DOHH2 (cell line): ENCODE results near the gene PBRM1.

ENCODE experiments used
- H3F3A ChIP-seq: fragments of 200-600 bp; sonication (generic), shearing (Covaris generic); 2 replicates; pipeline ENCODE4 v1.6.0; 2016; ENCODE audit warnings: antibody characterized with exemption, mild to moderate bottlenecking; ENCODE audit not compliant: control insufficient read depth, insufficient read depth
- H3K27ac ChIP-seq: fragments of 200-600 bp; sonication (generic); 2 replicates; pipeline ENCODE4 v1.5.1; 2014; ENCODE audit warnings: low read depth, mild to moderate bottlenecking, low read length, moderate library complexity
- H3K27me3 ChIP-seq: fragments of 200-600 bp; sonication (generic); 2 replicates; pipeline ENCODE4 v1.6.1; 2014; ENCODE audit warnings: mild to moderate bottlenecking, low read length, mixed read lengths; ENCODE audit not compliant: control insufficient read depth
- H3K36me3 ChIP-seq: fragments of 200-600 bp; sonication (generic); 2 replicates; pipeline ENCODE4 v1.6.1; 2014; ENCODE audit warnings: mild to moderate bottlenecking, low read length, moderate library complexity, mixed read lengths; ENCODE audit not compliant: control insufficient read depth
- H3K4me1 ChIP-seq: fragments of 200-600 bp; sonication (generic); 2 replicates; pipeline ENCODE4 v1.6.1; 2014; ENCODE audit warnings: mild to moderate bottlenecking, low read length, mixed read lengths; ENCODE audit not compliant: control insufficient read depth
- H3K4me2 ChIP-seq: fragments of 200-600 bp; sonication (generic); 2 replicates; pipeline ENCODE4 v1.6.0; 2014; ENCODE audit warnings: mild to moderate bottlenecking, low read length, moderate library complexity
- H3K4me3 ChIP-seq: fragments of 200-600 bp; sonication (generic); 2 replicates; pipeline ENCODE4 v1.5.1; 2014; ENCODE audit warnings: mild to moderate bottlenecking, low read length, mixed read lengths
- H3K79me2 ChIP-seq: fragments of 200-600 bp; sonication (generic); 2 replicates; pipeline ENCODE4 v1.6.1; 2014; ENCODE audit warnings: mild to moderate bottlenecking, low read length, mixed read lengths; ENCODE audit not compliant: control insufficient read depth
- H3K9me2 ChIP-seq: fragments of 200-600 bp; sonication (generic); replicated peaks from 2 replicates; pipeline ENCODE4 v1.6.1; 2014; ENCODE audit warnings: mild to moderate bottlenecking, low read length, mixed read lengths; ENCODE audit not compliant: control insufficient read depth
- H3K9me3 ChIP-seq: fragments of 200-600 bp; sonication (generic); 2 replicates; pipeline ENCODE4 v1.6.1; 2014; ENCODE audit warnings: antibody characterized with exemption, low read length, mixed read lengths; ENCODE audit not compliant: control insufficient read depth, insufficient read depth
- H4K20me1 ChIP-seq: fragments of 200-600 bp; sonication (generic); 2 replicates; pipeline ENCODE4 v1.6.0; 2014; ENCODE audit warnings: low read depth, mild to moderate bottlenecking, antibody characterized with exemption, low read length, moderate library complexity; ENCODE audit not compliant: control insufficient read depth, insufficient read depth
- EZH2phosphoT487 ChIP-seq: fragments of 200-600 bp; sonication (generic); IDR thresholded peaks from 2 replicates; pipeline ENCODE4 v1.6.1; 2017; ENCODE audit warnings: borderline replicate concordance, mild to moderate bottlenecking, antibody characterized with exemption, low read length, moderate library complexity, mixed read lengths
- TF ChIP-seq, protein P1 (sequence below): fragments of 200-600 bp; sonication (generic); IDR thresholded peaks from one replicate; pipeline ENCODE4 v1.5.1; 2014; ENCODE audit warnings: antibody characterized with exemption, mild to moderate bottlenecking, low read depth, low read length; ENCODE audit not compliant: poor library complexity, severe bottlenecking

PBRM1 gene

DNA sequence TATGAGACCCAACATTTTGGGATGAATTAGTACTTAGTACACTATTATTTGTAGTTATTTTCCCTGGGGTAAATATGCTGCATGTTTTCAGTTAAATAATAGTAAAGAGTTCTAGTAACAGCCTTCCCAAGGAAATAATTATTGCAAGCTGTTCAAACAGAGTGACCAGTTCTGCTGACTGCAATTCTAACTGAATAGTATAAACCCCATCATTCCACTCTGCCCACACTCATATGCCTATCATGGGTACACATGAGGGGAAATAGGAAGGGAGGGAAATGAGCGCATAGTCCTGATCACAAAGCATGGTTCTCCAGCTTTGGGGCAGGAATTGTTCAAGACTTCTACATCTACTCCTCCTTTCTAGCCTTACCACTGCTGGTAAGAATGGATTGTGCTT lies 130.7 kb downstream of the PBRM1 start:
- no peaks in the 10 kb centered on the region for H3K79me2 ChIP-seq
- no peak overlapping the region for H3K27ac ChIP-seq
- no peak for TF ChIP-seq EZH2phosphoT487
- TF ChIP-seq, protein P1, sequence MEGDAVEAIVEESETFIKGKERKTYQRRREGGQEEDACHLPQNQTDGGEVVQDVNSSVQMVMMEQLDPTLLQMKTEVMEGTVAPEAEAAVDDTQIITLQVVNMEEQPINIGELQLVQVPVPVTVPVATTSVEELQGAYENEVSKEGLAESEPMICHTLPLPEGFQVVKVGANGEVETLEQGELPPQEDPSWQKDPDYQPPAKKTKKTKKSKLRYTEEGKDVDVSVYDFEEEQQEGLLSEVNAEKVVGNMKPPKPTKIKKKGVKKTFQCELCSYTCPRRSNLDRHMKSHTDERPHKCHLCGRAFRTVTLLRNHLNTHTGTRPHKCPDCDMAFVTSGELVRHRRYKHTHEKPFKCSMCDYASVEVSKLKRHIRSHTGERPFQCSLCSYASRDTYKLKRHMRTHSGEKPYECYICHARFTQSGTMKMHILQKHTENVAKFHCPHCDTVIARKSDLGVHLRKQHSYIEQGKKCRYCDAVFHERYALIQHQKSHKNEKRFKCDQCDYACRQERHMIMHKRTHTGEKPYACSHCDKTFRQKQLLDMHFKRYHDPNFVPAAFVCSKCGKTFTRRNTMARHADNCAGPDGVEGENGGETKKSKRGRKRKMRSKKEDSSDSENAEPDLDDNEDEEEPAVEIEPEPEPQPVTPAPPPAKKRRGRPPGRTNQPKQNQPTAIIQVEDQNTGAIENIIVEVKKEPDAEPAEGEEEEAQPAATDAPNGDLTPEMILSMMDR = no peak
- no peak overlapping the region for H3K4me2 ChIP-seq
- H3K4me3 ChIP-seq = no peak overlapping the region
- H3K27me3 ChIP-seq = no peaks in the 10 kb centered on the region
- H3K9me2 ChIP-seq = no peaks in the 10 kb centered on the region
- H3K36me3 ChIP-seq = peaks cover 83% of the 10 kb centered on the region
- H3K4me1 ChIP-seq = no peaks in the 10 kb centered on the region
- 0 out of 2 replicates have a peak, but pooled peaks cover 3% of the 10 kb centered on the region for H4K20me1 ChIP-seq
- no peaks in the 10 kb centered on the region for H3K9me3 ChIP-seq
- peaks cover 3% of the 10 kb centered on the region; the same call in 1 of the 2 replicates for H3F3A ChIP-seq

DNA sequence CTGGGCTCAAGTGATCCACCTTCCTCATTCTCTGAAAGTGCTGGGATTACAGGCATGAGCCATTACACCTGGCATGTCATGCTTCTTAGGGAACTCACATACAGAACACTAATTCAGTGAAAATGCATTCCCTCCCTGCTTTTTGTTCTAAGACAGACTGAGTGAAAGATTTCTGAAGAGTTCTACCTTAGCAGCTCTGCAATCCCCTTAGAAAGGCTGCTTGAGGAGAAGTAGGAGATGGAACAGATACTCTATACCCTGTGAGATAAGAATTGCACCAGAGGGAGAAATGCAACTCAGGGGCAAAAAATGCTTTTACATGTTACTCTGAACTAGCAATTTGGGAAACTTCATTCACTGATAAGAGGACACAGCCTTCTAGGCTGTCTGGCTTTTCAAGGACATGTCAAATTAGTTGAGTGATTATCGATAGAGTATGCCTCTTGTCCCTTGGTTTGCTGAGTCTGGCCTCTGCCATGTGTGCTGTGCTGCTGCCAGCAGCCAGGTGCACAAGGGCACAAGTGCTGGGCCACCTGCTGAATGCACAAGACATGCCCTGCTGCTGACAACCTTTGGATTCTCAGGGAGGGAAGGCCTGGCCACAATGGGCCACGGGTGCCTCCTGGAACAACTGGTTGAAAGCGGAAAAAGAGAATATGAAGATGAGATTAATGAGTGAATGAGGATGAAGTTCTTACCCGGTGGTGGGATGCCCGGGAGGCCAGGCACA lies 131.5 kb downstream of the PBRM1 start:
- no peaks in the 10 kb centered on the region for H3K9me3 ChIP-seq
- no peaks in the 10 kb centered on the region for H3K4me1 ChIP-seq
- H3K4me2 ChIP-seq = no peak overlapping the region
- H3K27ac ChIP-seq = no peak overlapping the region
- peaks cover 80% of the 10 kb centered on the region for H3K36me3 ChIP-seq
- H3K27me3 ChIP-seq = no peaks in the 10 kb centered on the region
- 0 out of 2 replicates have a peak, but pooled peaks cover 3% of the 10 kb centered on the region for H4K20me1 ChIP-seq
- H3F3A ChIP-seq = peaks cover 3% of the 10 kb centered on the region; the same call in 1 of the 2 replicates
- no peaks in the 10 kb centered on the region for H3K9me2 ChIP-seq
- H3K79me2 ChIP-seq = no peaks in the 10 kb centered on the region
- TF ChIP-seq, protein P1 = no peak
- no peak for TF ChIP-seq EZH2phosphoT487
- no peak overlapping the region for H3K4me3 ChIP-seq

DNA sequence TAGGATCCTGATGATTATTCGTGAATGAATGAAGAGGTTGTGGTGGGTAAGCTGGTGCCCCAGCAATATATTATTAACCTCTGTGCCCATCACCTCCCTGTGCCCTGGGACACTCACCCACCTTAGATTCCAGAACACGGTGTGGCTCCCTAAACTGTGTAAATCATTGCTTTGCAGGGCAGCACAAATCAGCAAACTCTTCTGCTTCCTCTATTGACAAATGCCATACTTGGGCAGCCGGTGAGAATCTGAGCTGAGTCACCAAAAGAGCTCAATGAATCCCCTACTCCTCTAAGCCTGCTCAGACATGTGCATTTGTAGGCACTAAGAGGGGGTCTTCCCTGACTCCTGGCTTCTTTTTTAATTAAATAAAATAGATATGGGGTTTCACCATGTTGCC lies 133.6 kb downstream of the PBRM1 start:
- no peaks in the 10 kb centered on the region for H3K9me2 ChIP-seq
- peaks cover 76% of the 10 kb centered on the region for H3K36me3 ChIP-seq
- no peak for TF ChIP-seq EZH2phosphoT487
- TF ChIP-seq, protein P1 = no peak
- H4K20me1 ChIP-seq = 0 out of 2 replicates have a peak, but pooled peaks cover 3% of the 10 kb centered on the region
- no peaks in the 10 kb centered on the region for H3K79me2 ChIP-seq
- no peaks in the 10 kb centered on the region for H3K9me3 ChIP-seq
- no peak overlapping the region for H3K4me3 ChIP-seq
- H3F3A ChIP-seq = peaks cover 12% of the 10 kb centered on the region; the same call in 1 of the 2 replicates
- no peaks in the 10 kb centered on the region for H3K27me3 ChIP-seq
- H3K27ac ChIP-seq = no peak overlapping the region
- H3K4me1 ChIP-seq = no peaks in the 10 kb centered on the region
- no peak overlapping the region for H3K4me2 ChIP-seq
